NB4 (cell line): Measurements from ENCODE around the gene DCAF17.
A peak's percentile ranks its signal among the peaks of the same experiment; 100 is the strongest.

Experiments used
- DNase-seq: peaks from one replicate; pipeline ENCODE4 v3.0.0; 2010; ENCODE audit warnings: low read depth
- H3K4me3 ChIP-seq: one replicate; pipeline ENCODE4 v1.5.1; 2011; ENCODE audit warnings: mild to moderate bottlenecking, low read depth, low read length, moderate library complexity
- MYC ChIP-seq: IDR thresholded peaks from 2 replicates; pipeline ENCODE4 v1.6.1; 2011; ENCODE audit warnings: low read depth, low read length
- POLR2A ChIP-seq: IDR thresholded peaks from 2 replicates; pipeline ENCODE4 v1.6.1; 2011; ENCODE audit warnings: mild to moderate bottlenecking; ENCODE audit not compliant: insufficient read length; ENCODE audit errors: extremely low read depth
- TF ChIP-seq, protein P1 (sequence below): IDR thresholded peaks from 2 replicates; pipeline ENCODE4 v1.6.1; 2011; ENCODE audit warnings: low read depth, low read length
- TF ChIP-seq, protein P2 (sequence below): IDR thresholded peaks from one replicate; pipeline ENCODE4 v1.5.1; 2012; ENCODE audit warnings: low read depth, low read length

Gene DCAF17

DNA sequence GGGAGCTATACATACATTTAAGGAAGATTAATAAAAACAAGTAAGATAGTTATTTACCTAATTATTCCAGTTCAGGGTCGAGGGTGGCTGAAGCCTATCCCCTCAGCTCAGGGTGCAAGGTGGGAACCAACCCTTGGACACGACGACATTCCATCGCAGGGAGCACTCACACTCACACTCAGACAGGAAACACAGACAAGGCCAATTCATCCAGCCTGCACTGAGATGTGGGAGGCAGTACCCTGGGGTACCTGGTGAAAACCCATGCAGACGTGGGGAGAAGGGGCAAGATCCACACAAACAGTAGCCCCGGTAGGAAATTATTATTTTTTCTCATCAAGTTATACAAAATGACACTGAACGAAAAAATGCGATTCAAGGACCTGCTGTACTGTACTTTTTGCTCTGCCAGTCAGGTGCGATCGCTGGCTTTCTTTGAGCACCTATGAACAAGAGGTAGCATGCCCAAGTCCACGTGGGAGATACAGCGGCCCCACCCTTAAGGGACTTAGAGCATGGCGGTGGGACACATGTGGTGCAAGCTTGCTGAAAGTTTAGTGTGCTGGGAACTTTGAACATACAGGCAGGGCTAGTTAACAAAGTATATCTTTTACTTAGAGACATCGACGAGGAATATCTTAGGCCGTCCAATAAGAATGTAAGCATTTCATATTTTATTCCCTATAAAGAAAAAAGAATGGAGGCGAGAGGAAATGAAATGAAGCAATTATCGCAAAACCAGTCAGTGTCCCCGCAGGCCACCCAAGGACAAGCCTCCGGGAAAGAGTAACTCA, 860 bp upstream of the DCAF17 start:
- TF ChIP-seq POLR2A (no peak), MYC (peak; percentile 98)
- TF ChIP-seq, protein P1, sequence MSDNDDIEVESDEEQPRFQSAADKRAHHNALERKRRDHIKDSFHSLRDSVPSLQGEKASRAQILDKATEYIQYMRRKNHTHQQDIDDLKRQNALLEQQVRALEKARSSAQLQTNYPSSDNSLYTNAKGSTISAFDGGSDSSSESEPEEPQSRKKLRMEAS, result peak; percentile 98
- TF ChIP-seq, protein P2, sequence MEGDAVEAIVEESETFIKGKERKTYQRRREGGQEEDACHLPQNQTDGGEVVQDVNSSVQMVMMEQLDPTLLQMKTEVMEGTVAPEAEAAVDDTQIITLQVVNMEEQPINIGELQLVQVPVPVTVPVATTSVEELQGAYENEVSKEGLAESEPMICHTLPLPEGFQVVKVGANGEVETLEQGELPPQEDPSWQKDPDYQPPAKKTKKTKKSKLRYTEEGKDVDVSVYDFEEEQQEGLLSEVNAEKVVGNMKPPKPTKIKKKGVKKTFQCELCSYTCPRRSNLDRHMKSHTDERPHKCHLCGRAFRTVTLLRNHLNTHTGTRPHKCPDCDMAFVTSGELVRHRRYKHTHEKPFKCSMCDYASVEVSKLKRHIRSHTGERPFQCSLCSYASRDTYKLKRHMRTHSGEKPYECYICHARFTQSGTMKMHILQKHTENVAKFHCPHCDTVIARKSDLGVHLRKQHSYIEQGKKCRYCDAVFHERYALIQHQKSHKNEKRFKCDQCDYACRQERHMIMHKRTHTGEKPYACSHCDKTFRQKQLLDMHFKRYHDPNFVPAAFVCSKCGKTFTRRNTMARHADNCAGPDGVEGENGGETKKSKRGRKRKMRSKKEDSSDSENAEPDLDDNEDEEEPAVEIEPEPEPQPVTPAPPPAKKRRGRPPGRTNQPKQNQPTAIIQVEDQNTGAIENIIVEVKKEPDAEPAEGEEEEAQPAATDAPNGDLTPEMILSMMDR, result no peak
- peak; percentile 82 for DNase-seq

DNA sequence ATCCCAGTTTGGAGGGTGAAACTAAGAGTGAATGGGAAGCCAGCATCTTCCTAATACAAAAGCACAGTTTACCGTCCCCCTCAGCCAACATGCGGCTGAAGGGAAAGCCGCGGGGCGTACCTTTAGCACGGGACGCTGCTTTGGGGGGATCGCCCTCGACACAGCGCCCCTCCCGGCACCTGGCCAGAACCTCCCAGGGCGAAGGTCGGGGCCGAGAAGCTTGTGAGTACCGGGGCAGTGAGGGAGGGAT, 338 bp upstream of the DCAF17 start, which contains the start of gene METTL8:
Gene METTL8, minus strand, starts transcription at position 228 of the 250 bp plus-strand sequence. CDS start 41,805 bp downstream, outside the sequence.
- no peak for DNase-seq
- peak within 1 kb of the TSS; percentile 95 for H3K4me3 ChIP-seq
- TF ChIP-seq, protein P1, result 0 out of 2 replicates have a peak, but pooled peaks have one; percentile 30
- TF ChIP-seq POLR2A (peak; percentile 72), MYC (0 out of 2 replicates have a peak, but pooled peaks have one; percentile 4)
- TF ChIP-seq, protein P2, result peak; percentile 72

More for the DNA sequence above, 860 bp upstream of the DCAF17 start:
- H3K4me3 ChIP-seq, result peak overlapping the region; percentile 95

DNA sequence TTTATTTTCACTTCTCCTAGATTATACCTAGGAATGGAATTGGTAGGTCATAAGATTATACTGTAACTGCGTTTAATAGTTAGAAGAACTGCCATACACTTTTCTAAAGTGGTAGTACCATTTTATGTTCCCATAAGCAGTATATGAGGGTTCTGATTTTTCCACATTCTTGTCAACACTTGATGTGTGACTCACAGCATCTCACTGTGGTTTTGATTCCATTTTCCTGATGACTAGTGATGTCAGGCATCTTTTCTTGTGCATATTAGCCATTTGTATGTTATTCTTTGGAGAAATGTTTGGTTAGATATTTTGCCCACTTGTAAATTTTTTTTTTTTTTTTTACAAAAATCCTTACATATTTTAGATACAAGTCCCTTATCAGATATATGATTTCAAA, 2.3 kb downstream of the DCAF17 start:
- H3K4me3 ChIP-seq, result no peak overlapping the region
- DNase-seq, result no peak
- TF ChIP-seq, protein P2, result no peak
- no peak for TF ChIP-seq POLR2A
- no peak for TF ChIP-seq MYC
- TF ChIP-seq, protein P1, result no peak

DNA sequence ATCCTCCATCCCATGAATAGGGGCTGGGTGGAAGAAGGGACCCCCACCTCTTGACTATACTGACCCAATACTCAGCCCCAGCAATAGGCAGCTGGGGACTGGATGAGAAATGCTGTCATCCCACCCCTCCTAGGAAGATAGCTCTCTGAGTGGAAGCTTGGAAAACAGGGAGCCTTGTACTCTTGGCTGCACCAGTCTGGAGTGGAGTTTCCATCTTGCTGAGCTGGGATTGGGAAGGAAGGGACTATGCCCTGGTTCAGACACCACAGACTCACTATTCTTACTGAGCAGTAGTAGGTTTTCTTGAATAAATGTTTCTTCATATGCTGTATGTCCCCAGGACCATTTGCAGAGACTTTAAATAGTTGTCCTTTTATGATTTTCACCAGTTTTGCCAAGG, 7.4 kb downstream of the DCAF17 start:
- DNase-seq, result no peak
- TF ChIP-seq, protein P2, result no peak
- TF ChIP-seq, protein P1, result no peak
- TF ChIP-seq MYC (no peak), POLR2A (no peak)
- H3K4me3 ChIP-seq, result no peak overlapping the region

DNA sequence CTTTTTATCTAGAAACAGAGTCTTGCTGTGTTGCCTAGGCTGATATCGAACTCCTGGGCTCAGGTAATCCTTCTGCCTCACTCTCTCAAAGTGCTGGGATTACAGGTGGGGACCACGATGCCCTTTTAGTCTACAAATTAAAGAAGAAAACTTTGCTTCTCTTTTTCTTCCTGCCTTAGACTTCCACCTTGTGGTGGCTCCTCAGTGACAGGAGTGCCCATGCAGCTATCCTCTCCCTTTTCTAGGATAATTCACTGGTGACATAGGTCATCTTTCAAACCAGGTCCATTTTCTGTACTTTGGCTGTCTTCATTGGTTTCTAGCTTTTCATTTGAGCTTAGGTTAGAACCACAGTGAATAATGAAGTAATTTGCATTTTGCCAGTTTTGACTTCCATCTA, 13.6 kb downstream of the DCAF17 start:
- DNase-seq, result no peak
- H3K4me3 ChIP-seq, result no peak overlapping the region
- TF ChIP-seq POLR2A (no peak), MYC (no peak)
- TF ChIP-seq, protein P2, result no peak
- TF ChIP-seq, protein P1, result no peak
